ENCODE data around the gene LMX1B. TPM values are rescaled to one million over a fixed set of nuclear protein-coding genes. Genes with fewer than 3 reads are reported as not detected.
"Not testable (repeated sequence)": the region's sequence is repeated elsewhere in the genome, so short reads cannot be mapped to it uniquely, and the experiment has no call there.

The LMX1B gene
- total RNA-seq, 2 experiments from 2014 or later = not detected

DNA sequence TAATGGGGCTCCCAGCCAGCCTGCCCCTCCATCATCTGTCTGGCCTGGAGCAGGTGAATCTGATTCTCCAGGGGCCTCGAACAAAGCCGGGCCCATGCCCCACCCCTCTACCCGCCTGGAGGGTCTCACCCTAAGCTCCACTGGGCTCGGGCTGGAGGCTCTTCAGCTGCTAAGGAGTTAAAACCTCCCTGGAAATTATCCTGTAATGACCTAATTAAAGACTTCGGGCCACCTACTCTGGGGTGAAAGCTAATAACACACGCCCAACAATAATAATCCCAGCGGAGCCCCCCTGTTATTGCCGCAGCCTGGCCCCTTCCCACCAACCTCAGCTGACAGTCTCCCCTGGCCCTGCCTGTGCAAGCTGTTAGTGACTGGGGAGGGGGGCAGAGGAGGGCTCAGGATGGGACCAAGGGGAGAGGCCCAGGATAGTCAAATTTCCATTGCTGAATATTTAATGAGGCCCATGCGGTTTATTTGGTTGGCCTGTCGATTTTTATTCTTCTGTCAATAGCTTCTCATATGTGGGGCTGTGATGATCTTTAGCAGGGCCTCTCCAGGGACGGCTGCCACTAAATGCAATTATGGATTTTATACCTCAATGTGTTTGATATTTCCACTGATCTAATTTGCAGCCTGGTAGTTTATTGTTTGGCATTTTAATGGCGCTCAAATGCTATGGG is 25.7 kb downstream of the LMX1B start:
- POLR2A ChIA-PET = interaction anchor here (0.6 kb wide), 1 partner anchor 61 kb away, joined by 3 read pairs; no protein-coding TSS in a partner anchor
- Mint-ChIP-seq H3K27ac (no peak overlapping the region), H3K4me3 (no peak overlapping the region), H3K27me3 (peaks cover 54% of the 10 kb centered on the region), H3K9me3 (no peaks in the 10 kb centered on the region), H3K4me1 (peaks cover 3% of the 10 kb centered on the region), H3K36me3 (no peaks in the 10 kb centered on the region)
- no peak for ATAC-seq (ENCODE audit: low read depth)
- DNase-seq = no peak

GRCh38 chr9:126641118-126641851 is 27.6 kb downstream of the LMX1B start:
- peaks cover 54% of the 10 kb centered on the region for H3K27me3 Mint-ChIP-seq
- no peak overlapping the region for H3K4me3 Mint-ChIP-seq

DNA sequence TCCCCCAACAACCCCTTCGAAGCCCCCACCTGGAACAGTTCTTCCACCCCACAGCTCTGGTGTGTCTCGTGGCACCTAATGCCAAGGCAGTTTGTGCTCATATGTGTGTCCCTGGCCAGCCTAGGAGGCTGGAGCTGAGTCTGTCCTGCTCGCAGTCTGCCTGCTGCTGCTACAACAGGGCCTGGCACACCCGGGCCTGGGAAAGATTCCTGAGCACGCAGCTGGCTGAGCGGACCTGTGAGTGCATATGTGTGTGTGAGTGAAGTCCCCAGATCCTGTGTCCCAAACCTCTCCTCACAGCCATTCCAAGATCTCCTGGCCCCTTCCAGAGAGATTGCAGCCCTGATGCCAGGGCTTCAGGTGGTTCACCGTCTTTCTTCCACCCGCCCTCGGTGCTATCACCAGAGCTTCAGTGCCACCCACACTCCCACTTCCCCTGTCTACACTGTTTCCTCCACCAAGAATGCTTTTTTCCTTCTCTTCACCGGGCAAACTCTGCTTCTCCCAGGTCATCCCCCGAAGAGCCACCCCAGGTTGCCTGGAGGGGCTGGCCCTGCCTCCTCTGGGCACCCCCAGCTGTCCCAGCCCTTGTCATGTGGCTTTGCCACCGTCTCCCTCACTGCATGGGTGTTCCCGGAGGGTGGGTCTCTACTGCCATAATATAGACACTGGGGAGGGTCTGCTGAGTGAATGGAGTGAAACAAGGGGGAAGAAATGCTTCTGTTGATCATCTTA is 28.4 kb downstream of the LMX1B start:
- no peaks in the 10 kb centered on the region for H3K36me3 Mint-ChIP-seq
- H3K27ac Mint-ChIP-seq = no peak overlapping the region
- H3K4me3 Mint-ChIP-seq = no peak overlapping the region
- POLR2A ChIA-PET = no interaction called here
- no peaks in the 10 kb centered on the region for H3K9me3 Mint-ChIP-seq
- no peak for DNase-seq
- no peak for ATAC-seq (ENCODE audit: low read depth)
- peaks cover 3% of the 10 kb centered on the region for H3K4me1 Mint-ChIP-seq
- peaks cover 58% of the 10 kb centered on the region for H3K27me3 Mint-ChIP-seq

More at GRCh38 chr9:126641118-126641851, 27.6 kb downstream of the LMX1B start:
- ATAC-seq (ENCODE audit: low read depth) (no peak), DNase-seq (no peak)
- Mint-ChIP-seq H3K9me3 (no peaks in the 10 kb centered on the region), H3K4me1 (peaks cover 3% of the 10 kb centered on the region), H3K27ac (no peak overlapping the region), H3K36me3 (no peaks in the 10 kb centered on the region)
- POLR2A ChIA-PET = interaction anchor here (0.7 kb wide), 1 partner anchor 12 kb away, joined by 3 read pairs; no protein-coding TSS in a partner anchor

- ATAC-seq (ENCODE audit: low read depth) (no peak), DNase-seq (no peak)
- H3K4me1 Mint-ChIP-seq = no peaks in the 10 kb centered on the region
- H3K4me3 Mint-ChIP-seq = no peak overlapping the region
- POLR2A ChIA-PET = no interaction called here
- no peaks in the 10 kb centered on the region for H3K9me3 Mint-ChIP-seq
- peaks cover 58% of the 10 kb centered on the region for H3K27me3 Mint-ChIP-seq
- no peak overlapping the region for H3K27ac Mint-ChIP-seq
- no peaks in the 10 kb centered on the region for H3K36me3 Mint-ChIP-seq
Measured at GRCh38 chr9:126642839-126643238, 29.1 kb downstream of the LMX1B start.

- POLR2A ChIA-PET = no interaction called here
- DNase-seq (no peak), ATAC-seq (ENCODE audit: low read depth) (no peak)
- Mint-ChIP-seq H3K27ac (no peak overlapping the region), H3K27me3 (peaks cover 60% of the 10 kb centered on the region), H3K9me3 (no peaks in the 10 kb centered on the region), H3K4me1 (no peaks in the 10 kb centered on the region), H3K4me3 (no peak overlapping the region), H3K36me3 (no peaks in the 10 kb centered on the region)
Measured at GRCh38 chr9:126643945-126644527, 30.3 kb downstream of the LMX1B start.

- Mint-ChIP-seq H3K36me3 (no peaks in the 10 kb centered on the region), H3K9me3 (no peaks in the 10 kb centered on the region), H3K4me3 (no peak overlapping the region), H3K4me1 (no peaks in the 10 kb centered on the region), H3K27ac (no peak overlapping the region), H3K27me3 (peaks cover 67% of the 10 kb centered on the region)
- POLR2A ChIA-PET = no interaction called here
- ATAC-seq (ENCODE audit: low read depth) = no peak
- no peak for DNase-seq
Measured at GRCh38 chr9:126646162-126646561, 32.4 kb downstream of the LMX1B start.

DNA sequence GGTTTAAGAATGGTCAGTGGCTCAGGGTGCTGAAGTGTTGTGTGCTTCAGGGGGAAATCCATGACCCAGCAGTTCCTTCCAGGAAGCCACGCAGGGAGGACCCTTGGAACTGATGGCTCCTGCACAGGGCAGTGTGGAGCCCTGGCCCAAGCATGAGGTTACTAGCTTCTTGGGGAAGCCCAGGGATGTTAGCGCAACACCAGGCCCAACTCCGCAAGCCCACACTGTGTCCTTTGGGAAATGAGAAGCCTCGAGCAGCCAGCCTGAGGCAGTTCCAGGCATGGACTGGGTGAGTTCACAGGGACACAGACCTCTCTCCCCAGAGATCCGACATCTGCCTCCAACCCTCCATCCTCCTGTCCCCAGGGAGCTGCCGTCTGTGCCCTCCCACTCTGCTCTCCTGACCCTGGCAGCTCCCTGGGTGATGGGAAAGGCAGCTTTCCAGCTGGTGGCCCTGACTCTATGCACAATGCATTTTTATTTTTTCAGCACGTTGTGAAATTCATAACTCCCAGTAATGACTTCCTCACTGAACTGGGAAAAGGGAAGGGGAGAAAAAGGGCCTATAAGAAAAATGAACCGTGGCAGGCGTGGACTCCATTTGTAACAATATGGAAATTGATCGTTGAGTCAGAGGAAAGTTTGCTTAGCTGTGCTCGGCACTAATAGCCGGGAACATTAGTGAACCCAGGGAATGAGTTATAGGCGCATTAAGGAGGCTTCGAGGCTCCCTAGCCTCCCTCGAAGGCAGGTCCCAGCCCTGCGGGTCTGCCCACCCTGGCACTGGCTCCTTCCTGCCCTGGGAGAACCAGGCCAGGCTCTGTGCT is 34.1 kb downstream of the LMX1B start:
- H3K9me3 Mint-ChIP-seq = no peaks in the 10 kb centered on the region
- no peak for DNase-seq
- POLR2A ChIA-PET = no interaction called here
- H3K27me3 Mint-ChIP-seq = peaks cover 63% of the 10 kb centered on the region
- no peak overlapping the region for H3K27ac Mint-ChIP-seq
- no peak for ATAC-seq (ENCODE audit: low read depth)
- no peak overlapping the region for H3K4me3 Mint-ChIP-seq
- H3K36me3 Mint-ChIP-seq = no peaks in the 10 kb centered on the region
- no peaks in the 10 kb centered on the region for H3K4me1 Mint-ChIP-seq

- H3K36me3 Mint-ChIP-seq = no peaks in the 10 kb centered on the region
- H3K9me3 Mint-ChIP-seq = no peaks in the 10 kb centered on the region
- POLR2A ChIA-PET = no interaction called here
- DNase-seq (no peak), ATAC-seq (ENCODE audit: low read depth) (no peak)
- no peak overlapping the region for H3K4me3 Mint-ChIP-seq
- no peaks in the 10 kb centered on the region for H3K4me1 Mint-ChIP-seq
- H3K27me3 Mint-ChIP-seq = peaks cover 66% of the 10 kb centered on the region
- no peak overlapping the region for H3K27ac Mint-ChIP-seq
Measured at GRCh38 chr9:126649477-126649876, 35.7 kb downstream of the LMX1B start.

DNA sequence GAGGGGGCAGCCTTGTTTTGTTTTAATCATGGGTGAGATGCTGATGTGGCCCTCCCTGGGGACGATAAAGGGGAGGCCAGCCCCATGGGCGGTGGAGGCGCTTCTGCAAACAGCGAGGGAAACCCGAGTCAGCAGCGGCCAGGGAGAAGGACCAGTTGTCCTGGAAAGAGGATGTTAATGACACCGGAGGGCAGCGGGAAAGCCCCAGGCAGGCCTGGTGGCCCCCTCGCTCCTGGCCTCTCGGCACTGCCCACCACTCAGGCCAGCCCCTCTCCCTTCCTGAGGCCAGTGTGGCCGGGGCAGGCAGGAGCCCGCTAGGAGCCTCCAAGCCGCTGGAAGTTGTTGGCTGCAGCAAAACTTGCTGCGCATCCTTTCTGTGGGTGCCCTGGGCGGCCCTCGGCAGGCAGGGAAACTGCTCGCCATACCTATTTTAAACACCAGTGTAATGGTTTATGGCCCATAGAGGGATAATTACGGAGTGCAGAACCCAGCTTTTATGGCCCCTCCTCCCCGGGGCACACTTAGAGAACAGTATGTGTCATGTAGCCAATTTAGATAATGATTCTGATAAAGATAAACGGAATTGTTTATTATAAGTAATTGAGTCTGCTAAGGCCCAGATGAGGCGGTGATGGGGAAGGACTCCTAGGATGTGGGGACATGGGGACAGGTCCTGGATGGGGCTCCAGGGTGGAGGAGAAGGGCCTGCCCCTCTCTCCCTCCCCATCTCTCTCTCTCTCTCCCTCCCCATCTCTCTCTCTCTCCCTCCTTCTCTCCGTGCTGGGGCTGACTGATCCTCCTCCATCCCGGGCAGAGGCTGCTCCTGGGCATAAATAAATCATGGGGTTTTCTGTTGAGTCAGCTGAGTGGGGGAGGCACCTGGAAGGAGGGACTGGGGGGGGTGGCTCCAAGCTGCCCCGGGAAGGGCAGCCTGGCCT is 36.9 kb downstream of the LMX1B start:
- ATAC-seq (ENCODE audit: low read depth) (no peak), DNase-seq (no peak)
- Mint-ChIP-seq H3K36me3 (no peaks in the 10 kb centered on the region), H3K27ac (no peak overlapping the region), H3K4me3 (no peak overlapping the region), H3K4me1 (no peaks in the 10 kb centered on the region), H3K27me3 (peaks cover 66% of the 10 kb centered on the region), H3K9me3 (no peaks in the 10 kb centered on the region)
- POLR2A ChIA-PET = no interaction called here

DNA sequence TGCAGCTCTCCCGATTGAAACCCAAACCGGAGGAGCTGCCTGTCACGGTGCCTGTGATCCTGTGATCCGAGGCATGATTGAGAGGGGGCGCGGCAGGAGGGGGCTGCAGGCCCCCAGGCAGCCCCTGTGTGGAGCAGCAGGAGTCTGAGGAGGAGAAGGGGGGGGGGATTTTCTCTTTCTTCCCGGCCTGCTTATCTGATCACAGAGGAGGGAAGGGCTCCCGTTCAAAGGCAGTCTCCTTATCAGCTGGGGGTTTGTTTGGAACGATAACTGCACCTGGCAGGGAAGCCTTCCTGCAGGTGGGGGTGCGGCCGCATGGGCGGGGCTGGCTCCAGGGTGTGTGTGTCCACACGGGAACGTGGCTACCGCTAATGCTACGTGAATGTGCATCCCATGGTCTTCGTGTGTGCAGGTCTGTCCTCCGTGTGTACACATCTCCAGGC is 38.4 kb downstream of the LMX1B start:
- Mint-ChIP-seq H3K27ac (no peak overlapping the region), H3K36me3 (no peaks in the 10 kb centered on the region), H3K4me1 (no peaks in the 10 kb centered on the region), H3K4me3 (no peak overlapping the region), H3K9me3 (no peaks in the 10 kb centered on the region), H3K27me3 (peaks cover 56% of the 10 kb centered on the region)
- POLR2A ChIA-PET = no interaction called here
- DNase-seq (no peak), ATAC-seq (ENCODE audit: low read depth) (no peak)

- H3K27me3 Mint-ChIP-seq = peaks cover 42% of the 10 kb centered on the region
- ATAC-seq (ENCODE audit: low read depth) = no peak
Measured at GRCh38 chr9:126654124-126654523, 40.4 kb downstream of the LMX1B start.

GRCh38 chr9:126656214-126656613 is 42.5 kb downstream of the LMX1B start:
- H3K36me3 Mint-ChIP-seq; POLR2A ChIA-PET; H3K4me1 Mint-ChIP-seq; H3K9me3 Mint-ChIP-seq; ATAC-seq (ENCODE audit: low read depth); H3K27ac Mint-ChIP-seq; DNase-seq; H3K4me3 Mint-ChIP-seq: not testable (repeated sequence)
- H3K27me3 Mint-ChIP-seq = peaks cover 25% of the 10 kb centered on the region

More at GRCh38 chr9:126654124-126654523, 40.4 kb downstream of the LMX1B start:
- no peaks in the 10 kb centered on the region for H3K4me1 Mint-ChIP-seq
- H3K4me3 Mint-ChIP-seq = no peak overlapping the region
- H3K27ac Mint-ChIP-seq = no peak overlapping the region
- no peaks in the 10 kb centered on the region for H3K9me3 Mint-ChIP-seq
- POLR2A ChIA-PET = no interaction called here
- DNase-seq = no peak
- no peaks in the 10 kb centered on the region for H3K36me3 Mint-ChIP-seq

Data from activated naive CD8-positive, alpha-beta T cell treated with anti-CD3 and anti-CD28 coated beads, Interleukin-2, amount 10 ng/mL, durations not matched to agents 7 days and 5 days (primary cell).